H1 (cell line): ENCODE data around the gene FEV. TPM values are rescaled to one million over a fixed set of nuclear protein-coding genes. Genes with fewer than 3 reads are reported as not detected.

Experiments
- CHD2 ChIP-seq: IDR thresholded peaks from 2 replicates; pipeline ENCODE4 v1.6.1; 2012; ENCODE audit warnings: low read length, improper control_type of control experiment
- HDAC2 ChIP-seq, 2 experiments: fragments of 300-600 bp in 1 of 2; sonication (generic) in 1 of 2; IDR thresholded peaks; 2 replicates each; pipeline ENCODE4 v1.6.1; 2011 to 2012; ENCODE audit warnings: low read depth in 2 of 2, low read length in 2 of 2, mild to moderate bottlenecking in 2 of 2, moderate library complexity in 2 of 2, borderline replicate concordance in 1 of 2, inconsistent platforms in 1 of 2
- KDM4A ChIP-seq: IDR thresholded peaks from one replicate; pipeline ENCODE4 v1.7.1; 2012; ENCODE audit warnings: low read depth, mild to moderate bottlenecking, moderate library complexity, low read length, inconsistent platforms; ENCODE audit not compliant: severe bottlenecking
- SIRT6 ChIP-seq: IDR thresholded peaks from one replicate; pipeline ENCODE4 v1.7.1; 2012; ENCODE audit warnings: low read length, inconsistent platforms
- polyA plus RNA-seq, 7 experiments: library from polyadenylated mRNA; depleted of rRNA in 3 of 7; stranded (reverse) in 5 of 7; unstranded in 2 of 7; fragments of >200 nt in 5 of 7; fragments of 200-250 nt in 2 of 7; gene quantifications; 1 replicate in 5 of 7; 2 replicates in 1 of 7; 4 replicates in 1 of 7; pipeline versions ENCODE4 v1.2.1 to v1.2.3, GENCODE V29; 2011 to 2013; ENCODE audit warnings: missing spikeins in 2 of 7, mixed read lengths in 2 of 7
- total RNA-seq: library from RNA; stranded (reverse); fragmentation: NEBNext Ultra II Directional; extraction: Animal tissue kit (Norgen Biotek cat#: 25700); gene quantifications from 2 replicates; pipeline ENCODE4 v1.2.1, GENCODE V29; 2021
- TF ChIP-seq, protein P1 (sequence below): fragments of 300-600 bp; sonication (generic); IDR thresholded peaks from 2 replicates; pipeline ENCODE4 v1.7.1; 2012; ENCODE audit warnings: low read length, moderate library complexity, mild to moderate bottlenecking, inconsistent platforms; ENCODE audit not compliant: insufficient replicate concordance

FEV gene
- total and polyA plus RNA-seq, 2 of the 8 experiments (the other 6 are each of a cell fraction or from before 2014, with no cell fraction given), result not detected

DNA sequence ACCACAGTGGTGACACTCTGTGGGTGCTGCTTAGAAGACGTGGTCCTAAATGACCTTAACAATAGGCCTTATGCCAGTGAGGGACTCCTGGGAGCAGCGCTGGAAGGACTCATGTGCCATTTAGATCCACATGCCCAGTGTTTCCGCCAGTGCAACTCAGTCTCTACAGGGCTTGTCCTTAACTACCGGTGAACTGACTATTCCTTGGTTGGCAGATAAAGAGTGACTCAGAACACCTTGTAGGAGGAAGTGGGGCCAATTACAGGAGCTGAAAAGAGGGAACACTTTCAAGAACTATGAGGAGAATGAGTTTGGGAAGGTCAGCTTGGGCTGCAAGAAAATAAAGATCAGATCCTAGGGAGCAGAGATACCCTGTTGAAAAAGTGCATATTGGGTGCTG lies 27.3 kb downstream of the FEV start (continued):
- TF ChIP-seq, protein P1, sequence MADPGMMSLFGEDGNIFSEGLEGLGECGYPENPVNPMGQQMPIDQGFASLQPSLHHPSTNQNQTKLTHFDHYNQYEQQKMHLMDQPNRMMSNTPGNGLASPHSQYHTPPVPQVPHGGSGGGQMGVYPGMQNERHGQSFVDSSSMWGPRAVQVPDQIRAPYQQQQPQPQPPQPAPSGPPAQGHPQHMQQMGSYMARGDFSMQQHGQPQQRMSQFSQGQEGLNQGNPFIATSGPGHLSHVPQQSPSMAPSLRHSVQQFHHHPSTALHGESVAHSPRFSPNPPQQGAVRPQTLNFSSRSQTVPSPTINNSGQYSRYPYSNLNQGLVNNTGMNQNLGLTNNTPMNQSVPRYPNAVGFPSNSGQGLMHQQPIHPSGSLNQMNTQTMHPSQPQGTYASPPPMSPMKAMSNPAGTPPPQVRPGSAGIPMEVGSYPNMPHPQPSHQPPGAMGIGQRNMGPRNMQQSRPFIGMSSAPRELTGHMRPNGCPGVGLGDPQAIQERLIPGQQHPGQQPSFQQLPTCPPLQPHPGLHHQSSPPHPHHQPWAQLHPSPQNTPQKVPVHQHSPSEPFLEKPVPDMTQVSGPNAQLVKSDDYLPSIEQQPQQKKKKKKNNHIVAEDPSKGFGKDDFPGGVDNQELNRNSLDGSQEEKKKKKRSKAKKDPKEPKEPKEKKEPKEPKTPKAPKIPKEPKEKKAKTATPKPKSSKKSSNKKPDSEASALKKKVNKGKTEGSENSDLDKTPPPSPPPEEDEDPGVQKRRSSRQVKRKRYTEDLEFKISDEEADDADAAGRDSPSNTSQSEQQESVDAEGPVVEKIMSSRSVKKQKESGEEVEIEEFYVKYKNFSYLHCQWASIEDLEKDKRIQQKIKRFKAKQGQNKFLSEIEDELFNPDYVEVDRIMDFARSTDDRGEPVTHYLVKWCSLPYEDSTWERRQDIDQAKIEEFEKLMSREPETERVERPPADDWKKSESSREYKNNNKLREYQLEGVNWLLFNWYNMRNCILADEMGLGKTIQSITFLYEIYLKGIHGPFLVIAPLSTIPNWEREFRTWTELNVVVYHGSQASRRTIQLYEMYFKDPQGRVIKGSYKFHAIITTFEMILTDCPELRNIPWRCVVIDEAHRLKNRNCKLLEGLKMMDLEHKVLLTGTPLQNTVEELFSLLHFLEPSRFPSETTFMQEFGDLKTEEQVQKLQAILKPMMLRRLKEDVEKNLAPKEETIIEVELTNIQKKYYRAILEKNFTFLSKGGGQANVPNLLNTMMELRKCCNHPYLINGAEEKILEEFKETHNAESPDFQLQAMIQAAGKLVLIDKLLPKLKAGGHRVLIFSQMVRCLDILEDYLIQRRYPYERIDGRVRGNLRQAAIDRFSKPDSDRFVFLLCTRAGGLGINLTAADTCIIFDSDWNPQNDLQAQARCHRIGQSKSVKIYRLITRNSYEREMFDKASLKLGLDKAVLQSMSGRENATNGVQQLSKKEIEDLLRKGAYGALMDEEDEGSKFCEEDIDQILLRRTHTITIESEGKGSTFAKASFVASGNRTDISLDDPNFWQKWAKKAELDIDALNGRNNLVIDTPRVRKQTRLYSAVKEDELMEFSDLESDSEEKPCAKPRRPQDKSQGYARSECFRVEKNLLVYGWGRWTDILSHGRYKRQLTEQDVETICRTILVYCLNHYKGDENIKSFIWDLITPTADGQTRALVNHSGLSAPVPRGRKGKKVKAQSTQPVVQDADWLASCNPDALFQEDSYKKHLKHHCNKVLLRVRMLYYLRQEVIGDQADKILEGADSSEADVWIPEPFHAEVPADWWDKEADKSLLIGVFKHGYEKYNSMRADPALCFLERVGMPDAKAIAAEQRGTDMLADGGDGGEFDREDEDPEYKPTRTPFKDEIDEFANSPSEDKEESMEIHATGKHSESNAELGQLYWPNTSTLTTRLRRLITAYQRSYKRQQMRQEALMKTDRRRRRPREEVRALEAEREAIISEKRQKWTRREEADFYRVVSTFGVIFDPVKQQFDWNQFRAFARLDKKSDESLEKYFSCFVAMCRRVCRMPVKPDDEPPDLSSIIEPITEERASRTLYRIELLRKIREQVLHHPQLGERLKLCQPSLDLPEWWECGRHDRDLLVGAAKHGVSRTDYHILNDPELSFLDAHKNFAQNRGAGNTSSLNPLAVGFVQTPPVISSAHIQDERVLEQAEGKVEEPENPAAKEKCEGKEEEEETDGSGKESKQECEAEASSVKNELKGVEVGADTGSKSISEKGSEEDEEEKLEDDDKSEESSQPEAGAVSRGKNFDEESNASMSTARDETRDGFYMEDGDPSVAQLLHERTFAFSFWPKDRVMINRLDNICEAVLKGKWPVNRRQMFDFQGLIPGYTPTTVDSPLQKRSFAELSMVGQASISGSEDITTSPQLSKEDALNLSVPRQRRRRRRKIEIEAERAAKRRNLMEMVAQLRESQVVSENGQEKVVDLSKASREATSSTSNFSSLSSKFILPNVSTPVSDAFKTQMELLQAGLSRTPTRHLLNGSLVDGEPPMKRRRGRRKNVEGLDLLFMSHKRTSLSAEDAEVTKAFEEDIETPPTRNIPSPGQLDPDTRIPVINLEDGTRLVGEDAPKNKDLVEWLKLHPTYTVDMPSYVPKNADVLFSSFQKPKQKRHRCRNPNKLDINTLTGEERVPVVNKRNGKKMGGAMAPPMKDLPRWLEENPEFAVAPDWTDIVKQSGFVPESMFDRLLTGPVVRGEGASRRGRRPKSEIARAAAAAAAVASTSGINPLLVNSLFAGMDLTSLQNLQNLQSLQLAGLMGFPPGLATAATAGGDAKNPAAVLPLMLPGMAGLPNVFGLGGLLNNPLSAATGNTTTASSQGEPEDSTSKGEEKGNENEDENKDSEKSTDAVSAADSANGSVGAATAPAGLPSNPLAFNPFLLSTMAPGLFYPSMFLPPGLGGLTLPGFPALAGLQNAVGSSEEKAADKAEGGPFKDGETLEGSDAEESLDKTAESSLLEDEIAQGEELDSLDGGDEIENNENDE, result no peak
- TF ChIP-seq SIRT6 (no peak), HDAC2 (IDR thresholded peaks at IDR 0.05; ENCODE audit: borderline replicate concordance in 1 of 2, low read depth in 2 of 2, low read length in 2 of 2) (no peak), KDM4A (no peak), CHD2 (no peak)
- TF ChIP-seq, all 59 proteins: peak for 0
